ENCODE results near the gene CRLF1.

CRLF1 gene

DNA sequence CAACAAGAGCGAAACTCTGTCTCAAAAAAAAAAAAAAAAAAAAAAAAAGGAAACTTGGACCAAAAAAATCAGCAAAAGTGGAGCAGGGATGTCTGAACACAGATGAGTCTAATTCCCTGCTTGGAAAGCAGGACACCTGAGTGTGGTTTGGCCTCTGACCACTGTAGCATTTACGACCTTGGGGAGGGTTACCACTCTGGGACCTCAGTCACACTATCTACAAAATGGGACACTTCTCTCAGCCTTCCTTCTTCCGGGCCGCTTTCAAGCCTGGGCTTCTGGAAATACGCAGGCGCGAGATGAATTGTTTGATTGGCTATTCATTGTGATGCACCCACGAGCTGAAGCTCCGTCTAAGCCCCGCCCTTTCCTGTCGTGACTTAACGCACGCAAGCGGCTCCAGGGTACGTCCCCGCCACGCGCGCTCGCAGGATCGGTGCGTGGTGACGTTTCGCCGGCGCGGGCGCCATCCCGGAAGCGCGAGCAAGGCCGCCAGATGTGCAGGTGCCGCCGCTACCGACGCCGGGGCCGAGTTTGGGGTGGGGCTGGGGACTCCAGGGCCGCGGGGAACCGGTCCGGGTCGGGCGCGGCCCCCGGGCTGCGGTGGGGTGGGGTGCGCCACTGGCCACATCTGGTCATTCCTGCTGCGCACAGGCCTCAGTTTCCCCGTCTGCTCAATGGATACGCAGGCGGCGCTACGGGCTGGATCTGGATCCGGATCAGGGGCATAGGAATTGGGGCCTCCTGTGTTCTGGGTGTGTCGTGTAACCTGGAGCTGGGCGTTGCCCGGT, 49.0 kb downstream of the CRLF1 start, which contains the start of gene KXD1 (continued):
- TF ChIP-seq, protein P1, sequence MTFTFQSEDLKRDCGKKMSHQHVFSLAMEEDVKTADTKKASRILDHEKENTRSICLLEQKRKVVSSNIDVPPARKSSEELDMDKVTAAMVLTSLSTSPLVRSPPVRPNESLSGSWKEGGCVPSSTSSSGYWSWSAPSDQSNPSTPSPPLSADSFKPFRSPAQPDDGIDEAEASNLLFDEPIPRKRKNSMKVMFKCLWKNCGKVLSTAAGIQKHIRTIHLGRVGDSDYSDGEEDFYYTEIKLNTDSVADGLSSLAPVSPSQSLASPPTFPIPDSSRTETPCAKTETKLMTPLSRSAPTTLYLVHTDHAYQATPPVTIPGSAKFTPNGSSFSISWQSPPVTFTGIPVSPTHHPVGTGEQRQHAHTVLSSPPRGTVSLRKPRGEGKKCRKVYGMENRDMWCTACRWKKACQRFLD (tag by site-specific recombination; IDR thresholded peaks at IDR 0.05): no peak
- TF ChIP-seq, protein P2, sequence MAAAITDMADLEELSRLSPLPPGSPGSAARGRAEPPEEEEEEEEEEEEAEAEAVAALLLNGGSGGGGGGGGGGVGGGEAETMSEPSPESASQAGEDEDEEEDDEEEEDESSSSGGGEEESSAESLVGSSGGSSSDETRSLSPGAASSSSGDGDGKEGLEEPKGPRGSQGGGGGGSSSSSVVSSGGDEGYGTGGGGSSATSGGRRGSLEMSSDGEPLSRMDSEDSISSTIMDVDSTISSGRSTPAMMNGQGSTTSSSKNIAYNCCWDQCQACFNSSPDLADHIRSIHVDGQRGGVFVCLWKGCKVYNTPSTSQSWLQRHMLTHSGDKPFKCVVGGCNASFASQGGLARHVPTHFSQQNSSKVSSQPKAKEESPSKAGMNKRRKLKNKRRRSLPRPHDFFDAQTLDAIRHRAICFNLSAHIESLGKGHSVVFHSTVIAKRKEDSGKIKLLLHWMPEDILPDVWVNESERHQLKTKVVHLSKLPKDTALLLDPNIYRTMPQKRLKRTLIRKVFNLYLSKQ (tag by site-specific recombination; IDR thresholded peaks at IDR 0.05; ENCODE audit: borderline replicate concordance): no peak
- TF ChIP-seq ZNF747 (tag by site-specific recombination; IDR thresholded peaks at IDR 0.05) (no peak), ZNF433 (tag by site-specific recombination; IDR thresholded peaks at IDR 0.05; ENCODE audit: low read depth) (no peak), ZSCAN16 (tag by site-specific recombination; IDR thresholded peaks at IDR 0.05) (no peak), ZNF266 (tag by site-specific recombination; IDR thresholded peaks at IDR 0.05; ENCODE audit: low read depth) (no peak), GLI4 (tag by site-specific recombination; IDR thresholded peaks at IDR 0.05) (peak; percentile 61; the same call in 1 of the 2 replicates), ZBTB20 (tag by site-specific recombination; IDR thresholded peaks at IDR 0.05) (no peak; the same call in 1 of the 2 replicates), KLF10 (tag by site-specific recombination; IDR thresholded peaks at IDR 0.05) (0 out of 2 replicates have a peak, but pooled peaks have one; percentile 32), ZNF830 (tag by site-specific recombination; IDR thresholded peaks at IDR 0.05; ENCODE audit: low read depth) (no peak), ZNF302 (tag by site-specific recombination; IDR thresholded peaks at IDR 0.05; ENCODE audit: low read depth) (no peak), SP3 (tag by site-specific recombination; IDR thresholded peaks at IDR 0.05) (peak; percentile 62), ZNF184 (tag by site-specific recombination; IDR thresholded peaks at IDR 0.05) (no peak), ZIC2 (tag by site-specific recombination; IDR thresholded peaks at IDR 0.05) (no peak), ZNF354C (tag by site-specific recombination; IDR thresholded peaks at IDR 0.05; ENCODE audit: borderline replicate concordance, low read depth) (no peak), SETDB1 (IDR thresholded peaks at IDR 0.05; ENCODE audit: insufficient read length, low read length) (peak; percentile 44), ZNF600 (tag by site-specific recombination; IDR thresholded peaks at IDR 0.05) (0 out of 2 replicates have a peak, but pooled peaks have one; percentile 32), ZNF621 (tag by site-specific recombination; IDR thresholded peaks at IDR 0.05) (no peak), GLI2 (tag by site-specific recombination; IDR thresholded peaks at IDR 0.05; ENCODE audit: borderline replicate concordance, low read depth) (no peak), ZNF558 (tag by site-specific recombination; IDR thresholded peaks at IDR 0.05) (peak; percentile 71; the same call in 1 of the 2 replicates), MYNN (tag by site-specific recombination; IDR thresholded peaks at IDR 0.05; ENCODE audit: borderline replicate concordance) (no peak), SP2 (tag by site-specific recombination; IDR thresholded peaks at IDR 0.05) (peak; percentile 90), ZFHX2 (tag by site-specific recombination; conservative IDR thresholded peaks at IDR 0.05) (no peak), GFI1B (tag by site-specific recombination; IDR thresholded peaks at IDR 0.05) (no peak; the same call in 1 of the 2 replicates), ZNF155 (tag by site-specific recombination; IDR thresholded peaks at IDR 0.05) (no peak), ZNF311 (tag by site-specific recombination; IDR thresholded peaks at IDR 0.05; ENCODE audit: borderline replicate concordance) (no peak)
- TF ChIP-seq, protein P3, sequence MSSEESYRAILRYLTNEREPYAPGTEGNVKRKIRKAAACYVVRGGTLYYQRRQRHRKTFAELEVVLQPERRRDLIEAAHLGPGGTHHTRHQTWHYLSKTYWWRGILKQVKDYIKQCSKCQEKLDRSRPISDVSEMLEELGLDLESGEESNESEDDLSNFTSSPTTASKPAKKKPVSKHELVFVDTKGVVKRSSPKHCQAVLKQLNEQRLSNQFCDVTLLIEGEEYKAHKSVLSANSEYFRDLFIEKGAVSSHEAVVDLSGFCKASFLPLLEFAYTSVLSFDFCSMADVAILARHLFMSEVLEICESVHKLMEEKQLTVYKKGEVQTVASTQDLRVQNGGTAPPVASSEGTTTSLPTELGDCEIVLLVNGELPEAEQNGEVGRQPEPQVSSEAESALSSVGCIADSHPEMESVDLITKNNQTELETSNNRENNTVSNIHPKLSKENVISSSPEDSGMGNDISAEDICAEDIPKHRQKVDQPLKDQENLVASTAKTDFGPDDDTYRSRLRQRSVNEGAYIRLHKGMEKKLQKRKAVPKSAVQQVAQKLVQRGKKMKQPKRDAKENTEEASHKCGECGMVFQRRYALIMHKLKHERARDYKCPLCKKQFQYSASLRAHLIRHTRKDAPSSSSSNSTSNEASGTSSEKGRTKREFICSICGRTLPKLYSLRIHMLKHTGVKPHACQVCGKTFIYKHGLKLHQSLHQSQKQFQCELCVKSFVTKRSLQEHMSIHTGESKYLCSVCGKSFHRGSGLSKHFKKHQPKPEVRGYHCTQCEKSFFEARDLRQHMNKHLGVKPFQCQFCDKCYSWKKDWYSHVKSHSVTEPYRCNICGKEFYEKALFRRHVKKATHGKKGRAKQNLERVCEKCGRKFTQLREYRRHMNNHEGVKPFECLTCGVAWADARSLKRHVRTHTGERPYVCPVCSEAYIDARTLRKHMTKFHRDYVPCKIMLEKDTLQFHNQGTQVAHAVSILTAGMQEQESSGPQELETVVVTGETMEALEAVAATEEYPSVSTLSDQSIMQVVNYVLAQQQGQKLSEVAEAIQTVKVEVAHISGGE (tag by site-specific recombination; conservative IDR thresholded peaks at IDR 0.05; ENCODE audit: low read depth): peak; percentile 52; the same call in 1 of the 2 replicates
- TF ChIP-seq, protein P4, sequence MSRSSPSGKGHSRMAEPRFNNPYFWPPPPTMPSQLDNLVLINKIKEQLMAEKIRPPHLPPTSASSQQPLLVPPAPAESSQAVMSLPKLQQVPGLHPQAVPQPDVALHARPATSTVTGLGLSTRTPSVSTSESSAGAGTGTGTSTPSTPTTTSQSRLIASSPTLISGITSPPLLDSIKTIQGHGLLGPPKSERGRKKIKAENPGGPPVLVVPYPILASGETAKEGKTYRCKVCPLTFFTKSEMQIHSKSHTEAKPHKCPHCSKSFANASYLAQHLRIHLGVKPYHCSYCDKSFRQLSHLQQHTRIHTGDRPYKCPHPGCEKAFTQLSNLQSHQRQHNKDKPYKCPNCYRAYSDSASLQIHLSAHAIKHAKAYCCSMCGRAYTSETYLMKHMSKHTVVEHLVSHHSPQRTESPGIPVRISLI (tag by site-specific recombination; IDR thresholded peaks at IDR 0.05): peak; percentile 91
- TF ChIP-seq, protein P5, sequence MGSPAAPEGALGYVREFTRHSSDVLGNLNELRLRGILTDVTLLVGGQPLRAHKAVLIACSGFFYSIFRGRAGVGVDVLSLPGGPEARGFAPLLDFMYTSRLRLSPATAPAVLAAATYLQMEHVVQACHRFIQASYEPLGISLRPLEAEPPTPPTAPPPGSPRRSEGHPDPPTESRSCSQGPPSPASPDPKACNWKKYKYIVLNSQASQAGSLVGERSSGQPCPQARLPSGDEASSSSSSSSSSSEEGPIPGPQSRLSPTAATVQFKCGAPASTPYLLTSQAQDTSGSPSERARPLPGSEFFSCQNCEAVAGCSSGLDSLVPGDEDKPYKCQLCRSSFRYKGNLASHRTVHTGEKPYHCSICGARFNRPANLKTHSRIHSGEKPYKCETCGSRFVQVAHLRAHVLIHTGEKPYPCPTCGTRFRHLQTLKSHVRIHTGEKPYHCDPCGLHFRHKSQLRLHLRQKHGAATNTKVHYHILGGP (tag by site-specific recombination; IDR thresholded peaks at IDR 0.05): no peak
- TF ChIP-seq, protein P6, sequence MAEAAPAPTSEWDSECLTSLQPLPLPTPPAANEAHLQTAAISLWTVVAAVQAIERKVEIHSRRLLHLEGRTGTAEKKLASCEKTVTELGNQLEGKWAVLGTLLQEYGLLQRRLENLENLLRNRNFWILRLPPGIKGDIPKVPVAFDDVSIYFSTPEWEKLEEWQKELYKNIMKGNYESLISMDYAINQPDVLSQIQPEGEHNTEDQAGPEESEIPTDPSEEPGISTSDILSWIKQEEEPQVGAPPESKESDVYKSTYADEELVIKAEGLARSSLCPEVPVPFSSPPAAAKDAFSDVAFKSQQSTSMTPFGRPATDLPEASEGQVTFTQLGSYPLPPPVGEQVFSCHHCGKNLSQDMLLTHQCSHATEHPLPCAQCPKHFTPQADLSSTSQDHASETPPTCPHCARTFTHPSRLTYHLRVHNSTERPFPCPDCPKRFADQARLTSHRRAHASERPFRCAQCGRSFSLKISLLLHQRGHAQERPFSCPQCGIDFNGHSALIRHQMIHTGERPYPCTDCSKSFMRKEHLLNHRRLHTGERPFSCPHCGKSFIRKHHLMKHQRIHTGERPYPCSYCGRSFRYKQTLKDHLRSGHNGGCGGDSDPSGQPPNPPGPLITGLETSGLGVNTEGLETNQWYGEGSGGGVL (tag by site-specific recombination; IDR thresholded peaks at IDR 0.05): no peak
